HG03439 (cell line): ENCODE data around the gene WASL.
"Not testable (repeated sequence)": the region's sequence is repeated elsewhere in the genome, so short reads cannot be mapped to it uniquely, and the experiment has no call there.

Experiments
- ATAC-seq: cut with Tn5 transposase; IDR thresholded peaks from one replicate; pipeline ENCODE4 v1.9.1; 2021; ENCODE audit warnings: mild to moderate bottlenecking, moderate library complexity; ENCODE audit not compliant: unreplicated experiment

Gene WASL

DNA sequence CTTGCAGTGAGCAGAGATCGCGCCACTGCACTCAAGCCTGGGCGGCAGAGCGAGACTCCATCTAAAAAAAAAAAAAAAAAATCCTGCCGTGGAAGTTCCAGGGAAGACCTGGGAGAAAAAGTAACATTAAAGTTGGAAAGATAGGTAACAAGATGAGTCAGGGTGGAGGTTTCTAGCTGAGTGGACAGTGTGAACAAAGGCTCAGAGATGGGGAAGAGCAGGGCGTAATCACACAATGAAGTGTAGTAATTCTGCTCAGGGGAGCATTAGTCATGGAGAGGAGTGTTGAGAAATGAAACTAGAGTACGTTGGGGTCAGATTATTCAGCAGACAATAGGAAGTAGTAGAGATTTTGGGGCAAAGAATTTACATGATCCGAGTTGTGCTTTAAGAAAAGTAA is 21.6 kb upstream of the WASL start:
- ATAC-seq, result peak; percentile 80

DNA sequence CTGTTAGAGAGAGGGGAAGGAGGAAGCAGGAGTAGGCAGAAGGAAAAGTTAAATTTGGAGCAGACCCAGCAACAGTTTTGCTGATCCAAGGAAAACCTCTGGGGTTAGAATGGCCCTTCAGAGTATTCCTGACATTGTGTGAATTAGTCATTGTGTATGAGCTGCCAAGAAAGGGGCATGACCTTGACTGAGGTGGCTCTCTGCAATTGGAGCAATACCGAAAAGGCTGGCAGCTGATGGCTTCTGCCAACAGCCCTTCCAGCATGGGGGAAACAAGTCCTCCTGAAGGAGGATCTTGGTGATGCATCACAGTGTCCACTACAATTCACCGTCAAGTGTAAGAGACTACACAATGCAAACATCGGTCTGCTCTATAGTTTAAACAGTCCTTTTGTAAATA is 20.6 kb upstream of the WASL start:
- no peak for ATAC-seq

DNA sequence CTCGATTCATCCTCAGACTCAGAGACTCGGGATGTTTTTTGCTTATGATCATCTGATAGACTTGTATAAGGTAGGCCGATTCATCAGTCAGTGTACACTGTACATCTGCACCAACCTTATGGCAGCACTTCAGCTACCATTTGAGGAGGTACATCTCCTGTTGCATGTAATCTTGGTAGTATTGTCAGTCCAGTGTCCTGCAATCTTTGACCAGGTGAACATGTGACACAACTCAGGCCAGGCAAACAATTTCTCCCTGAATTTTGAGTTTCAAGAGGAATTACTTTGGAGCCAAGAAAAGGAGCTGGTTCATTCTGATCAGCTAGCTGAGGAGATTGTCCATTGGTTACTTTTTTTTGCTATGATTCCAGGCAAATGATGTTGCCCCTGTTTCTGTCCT is 19.7 kb upstream of the WASL start:
- no peak for ATAC-seq

DNA sequence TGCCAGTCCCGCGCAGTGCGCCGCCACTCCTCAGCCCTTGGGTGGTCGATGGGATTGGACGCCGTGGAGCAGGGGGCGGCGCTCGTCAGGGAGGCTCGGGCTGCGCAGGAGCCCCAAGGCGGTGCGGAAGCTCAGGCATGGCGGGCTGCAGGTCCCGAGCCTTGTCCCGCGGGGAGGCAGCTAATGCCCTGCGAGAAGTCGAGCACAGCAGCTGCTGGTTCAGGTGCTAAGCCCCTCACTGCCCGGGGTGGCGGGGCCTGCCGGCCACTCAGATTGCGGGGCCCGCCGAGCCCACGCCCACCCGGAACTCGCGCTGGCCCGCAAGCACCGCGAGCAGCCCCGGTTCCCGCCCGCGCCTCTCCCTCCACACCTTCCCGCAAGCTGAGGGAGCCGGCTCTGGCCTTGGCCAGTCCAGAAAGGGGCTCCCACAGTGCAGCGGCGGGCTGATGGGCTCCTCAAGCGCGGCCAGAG is 14.4 kb upstream of the WASL start:
- ATAC-seq, result no peak

DNA sequence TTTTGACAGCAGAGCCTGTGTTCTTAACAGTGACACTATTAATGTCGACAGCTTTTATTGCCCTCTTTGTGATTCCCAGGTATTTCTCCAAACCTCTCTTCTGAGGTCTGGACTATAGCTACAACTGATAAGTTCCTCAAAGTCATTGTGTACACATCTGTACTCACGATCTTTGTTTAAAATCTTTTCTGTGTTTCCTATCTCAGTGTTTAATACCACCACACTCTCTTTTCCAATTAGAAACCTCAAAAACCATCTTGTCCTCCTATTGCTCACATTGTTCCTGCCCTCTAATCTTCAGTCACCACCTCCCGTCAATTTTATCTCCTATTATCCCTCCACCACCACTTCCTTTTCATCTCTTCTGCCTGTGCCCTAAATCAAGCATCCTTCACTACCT is 12.9 kb upstream of the WASL start:
- no peak for ATAC-seq

DNA sequence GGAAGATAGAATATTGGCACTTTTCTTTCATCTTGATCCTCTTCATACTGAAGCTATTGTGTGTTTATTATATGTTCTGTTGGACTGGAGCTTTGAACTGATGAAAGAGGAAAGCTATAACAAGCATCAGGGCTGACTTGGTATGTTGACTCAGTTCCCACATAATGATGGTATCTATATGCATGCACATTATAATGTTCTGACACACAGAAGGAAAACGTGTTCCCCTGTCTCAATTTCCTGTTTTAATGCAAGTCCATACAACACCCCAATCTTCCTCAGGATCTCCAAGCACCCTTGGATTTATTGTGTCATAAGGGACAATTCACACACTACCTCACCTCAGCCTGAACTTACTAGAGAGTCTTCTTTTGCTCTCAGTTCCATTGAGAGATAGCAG is 8.3 kb upstream of the WASL start:
- ATAC-seq, result no peak

DNA sequence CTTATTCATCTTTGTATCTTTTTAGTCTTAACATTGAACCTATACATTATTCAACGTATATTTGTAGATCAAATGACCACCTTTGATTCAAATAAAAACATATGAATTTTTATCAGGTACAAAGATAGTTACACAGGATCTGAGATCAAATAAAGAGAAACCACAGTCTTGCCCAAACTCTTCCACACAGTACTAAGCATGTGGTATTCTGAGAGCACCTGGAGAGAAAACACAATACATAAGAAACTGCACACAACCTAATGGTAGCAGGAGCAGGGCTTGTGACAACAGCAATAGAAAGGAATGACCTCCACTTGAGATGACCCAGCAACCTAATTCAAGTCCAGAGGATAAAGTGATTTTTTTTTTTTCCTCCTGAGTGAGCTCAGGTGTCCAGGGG is 6.5 kb upstream of the WASL start:
- no peak for ATAC-seq

DNA sequence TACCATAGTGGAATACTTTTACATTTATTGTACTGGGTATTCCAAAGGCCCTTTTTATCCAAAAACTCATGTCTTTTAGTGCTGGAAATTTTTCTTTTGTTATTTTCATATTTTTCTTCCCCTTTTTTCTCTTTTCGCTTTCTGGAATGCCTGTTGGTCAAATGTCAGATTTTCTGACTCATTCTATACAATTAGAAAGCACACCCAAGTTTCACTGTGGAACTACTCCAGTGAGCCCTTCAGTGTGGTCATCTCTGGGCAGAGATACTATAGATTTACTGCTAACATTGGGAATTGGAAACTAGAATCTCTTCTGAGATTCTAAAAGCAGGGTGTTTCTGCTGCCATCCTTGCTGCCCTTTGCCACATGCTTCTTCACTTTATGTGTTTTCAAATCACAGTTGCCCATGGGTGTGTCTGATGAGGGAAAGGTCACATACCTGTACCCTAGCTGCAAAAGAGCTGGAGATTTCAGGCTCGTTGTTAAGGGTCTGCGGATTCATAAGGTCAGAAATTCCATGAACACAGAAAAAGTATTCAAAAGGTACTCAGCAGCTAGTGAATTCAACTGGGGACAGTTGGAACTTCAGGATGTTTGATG is 5.6 kb upstream of the WASL start:
- ATAC-seq, result no peak

DNA sequence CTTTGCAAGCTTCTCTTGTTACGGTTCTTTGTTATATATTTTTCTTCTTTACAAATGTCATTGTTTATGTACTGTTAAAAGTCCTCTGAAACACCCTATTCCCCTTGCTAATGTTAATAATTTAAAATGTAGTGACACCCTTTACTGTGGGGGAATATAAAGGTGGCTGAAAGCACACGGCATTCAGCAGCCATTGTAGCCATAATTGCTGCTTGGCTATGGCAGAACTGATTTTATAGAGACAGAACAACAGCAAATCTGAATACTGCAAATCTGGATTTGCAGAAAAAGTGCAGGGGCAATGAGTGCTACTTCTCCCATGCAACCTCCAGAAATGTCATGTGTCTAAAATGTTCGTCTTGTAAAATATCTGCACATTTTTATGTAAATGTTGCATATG is 3.7 kb upstream of the WASL start:
- ATAC-seq, result no peak

DNA sequence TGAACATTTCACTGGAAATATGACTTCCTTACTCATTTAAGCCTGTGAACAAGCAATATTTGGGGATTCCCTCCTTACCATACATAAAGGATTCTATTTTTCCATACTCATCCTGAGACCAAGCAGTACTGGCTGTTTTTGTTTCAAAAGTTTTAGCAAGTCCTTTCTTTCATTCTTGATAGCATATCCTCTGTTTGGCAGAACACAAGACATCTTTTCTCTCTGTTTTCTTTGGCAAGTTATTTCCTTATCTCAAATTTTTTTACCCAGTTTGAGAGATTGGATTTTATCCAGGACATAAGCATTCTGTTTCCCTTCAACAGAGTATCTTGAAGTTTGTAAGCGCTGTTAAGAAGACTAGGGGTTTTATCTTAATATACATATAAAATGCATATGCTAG is 3.0 kb upstream of the WASL start:
- ATAC-seq, result no peak

DNA sequence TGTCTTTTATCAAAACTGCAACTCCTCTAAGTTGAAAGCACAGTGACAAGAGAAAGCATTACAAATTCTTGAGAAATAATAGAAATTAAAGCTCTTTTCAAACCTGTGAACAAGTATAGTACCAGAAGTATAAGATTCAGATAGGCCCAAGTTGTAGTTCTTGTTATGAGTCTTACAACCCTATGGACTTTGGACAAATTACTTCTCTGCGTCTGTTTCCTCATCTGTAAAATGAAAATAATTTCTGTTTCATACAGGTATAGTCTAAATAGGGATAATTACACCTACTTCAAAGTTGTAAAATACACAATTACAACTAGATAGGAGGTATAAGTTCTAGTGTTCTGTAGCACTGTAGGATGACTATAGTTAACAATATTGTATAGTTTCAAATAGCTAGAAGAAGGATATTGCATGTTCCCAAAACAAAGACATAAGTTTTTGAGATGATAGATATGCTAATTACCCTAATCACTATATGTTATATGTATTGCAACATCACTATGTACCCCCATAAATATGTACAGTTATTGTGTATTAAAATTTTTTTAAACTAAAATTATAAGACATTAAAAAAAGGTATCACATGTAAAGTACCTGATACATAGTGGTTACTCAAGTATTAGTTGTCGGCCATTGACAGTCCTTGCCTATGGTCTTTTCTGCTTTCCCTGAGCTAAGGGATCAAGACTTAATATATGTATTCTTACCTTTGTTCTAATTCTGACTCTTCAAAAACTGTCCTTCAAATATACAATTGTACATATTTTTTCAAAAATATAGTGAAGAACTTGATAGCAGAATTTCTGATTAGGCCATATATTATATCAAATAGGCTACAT is 1.8 kb upstream of the WASL start:
- no peak for ATAC-seq

DNA sequence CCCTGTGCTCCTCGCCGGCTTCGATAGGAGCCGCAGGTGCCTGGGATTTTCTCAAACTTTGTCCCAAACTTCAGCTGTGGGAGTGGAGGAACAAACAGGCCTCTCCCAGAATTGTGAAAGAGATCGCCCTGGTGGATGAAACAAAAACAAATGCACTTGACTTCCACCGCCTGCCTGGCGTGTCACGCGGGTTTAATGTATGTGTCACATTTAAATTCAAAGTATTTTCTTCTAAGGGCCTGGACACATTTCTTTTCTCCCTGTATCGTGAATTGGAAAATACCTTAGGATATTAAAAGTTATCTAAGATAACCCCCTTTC is 694 bp upstream of the WASL start:
- peak; percentile 16 for ATAC-seq

DNA sequence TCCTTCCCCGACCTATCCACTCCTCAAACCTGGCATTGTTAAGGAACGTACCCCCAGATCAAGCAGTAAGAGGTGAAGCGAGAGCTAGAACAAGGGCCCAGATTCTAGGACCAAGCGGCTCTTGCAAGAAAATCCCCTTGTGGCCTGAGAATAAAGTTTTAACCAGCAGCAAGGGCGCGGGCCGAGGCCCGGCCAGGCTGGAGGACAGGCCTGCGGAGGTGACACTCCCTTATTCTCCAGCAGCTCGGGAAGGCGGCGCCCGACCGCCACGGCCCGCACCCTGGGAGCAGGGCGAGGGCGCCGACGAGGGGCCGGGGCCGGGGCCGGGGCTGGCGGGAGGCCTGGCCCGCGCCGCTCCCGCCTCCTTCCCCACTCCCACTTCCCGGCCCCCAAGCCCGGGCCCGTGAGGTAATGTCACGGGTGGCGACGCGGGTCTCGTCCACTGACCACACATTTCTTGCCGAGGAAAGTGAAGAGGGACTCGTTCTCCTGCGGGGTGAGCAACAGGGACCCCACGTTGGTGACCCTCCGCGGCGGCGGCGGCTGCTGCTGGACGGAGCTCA is 551 bp downstream of the WASL start:
- ATAC-seq, result peak; percentile 20

DNA sequence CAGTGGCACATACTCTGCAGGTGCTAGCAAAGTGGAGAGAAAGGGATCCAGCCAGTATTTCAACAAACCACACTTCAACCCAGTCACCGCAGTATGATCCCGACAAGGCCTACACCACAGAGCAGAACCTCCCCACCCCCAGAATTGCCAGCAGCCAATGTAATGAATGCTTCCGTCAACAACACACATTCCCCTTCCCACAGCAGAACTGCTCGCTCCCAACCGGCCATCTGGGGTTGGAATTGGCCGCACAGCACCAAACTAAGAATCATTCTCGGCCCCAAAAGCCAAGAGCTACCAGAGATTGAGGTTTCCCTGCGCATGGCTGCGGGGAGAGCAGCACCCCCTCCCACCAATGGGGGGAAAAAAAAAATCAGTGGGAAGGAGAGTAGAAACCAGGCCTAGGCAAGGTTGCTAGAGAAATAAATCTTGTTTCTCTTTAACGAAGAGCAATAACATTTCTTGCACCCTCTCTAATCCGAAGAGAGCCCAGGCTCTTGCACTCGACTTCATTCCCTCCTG is 1.1 kb downstream of the WASL start:
- ATAC-seq, result no peak

DNA sequence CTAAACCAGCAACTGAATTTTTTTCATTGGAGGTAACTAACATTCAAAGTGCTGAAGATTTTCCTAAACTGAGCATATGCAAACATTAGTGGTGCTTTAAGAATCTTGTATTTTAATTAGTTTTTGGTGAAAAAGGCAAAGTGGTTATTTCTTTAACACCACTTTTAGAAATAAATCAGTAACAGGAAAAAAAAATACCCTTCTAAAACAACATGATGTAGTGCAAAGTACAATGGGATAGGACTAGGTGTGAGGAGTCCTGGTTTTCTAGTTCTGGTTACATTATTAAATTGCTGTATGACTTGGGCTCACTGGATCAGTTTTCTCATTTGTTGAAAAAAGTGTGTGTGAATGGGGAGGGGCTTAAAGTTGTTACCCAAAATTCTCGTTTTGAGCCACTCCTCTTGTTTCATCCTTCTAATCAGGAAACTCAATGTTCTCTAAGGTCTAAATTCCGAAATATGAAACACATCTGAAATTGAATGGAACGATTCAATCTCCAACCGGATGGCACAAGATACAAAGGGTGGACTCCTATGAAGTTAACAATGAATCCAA is 1.8 kb downstream of the WASL start:
- ATAC-seq, result no peak

DNA sequence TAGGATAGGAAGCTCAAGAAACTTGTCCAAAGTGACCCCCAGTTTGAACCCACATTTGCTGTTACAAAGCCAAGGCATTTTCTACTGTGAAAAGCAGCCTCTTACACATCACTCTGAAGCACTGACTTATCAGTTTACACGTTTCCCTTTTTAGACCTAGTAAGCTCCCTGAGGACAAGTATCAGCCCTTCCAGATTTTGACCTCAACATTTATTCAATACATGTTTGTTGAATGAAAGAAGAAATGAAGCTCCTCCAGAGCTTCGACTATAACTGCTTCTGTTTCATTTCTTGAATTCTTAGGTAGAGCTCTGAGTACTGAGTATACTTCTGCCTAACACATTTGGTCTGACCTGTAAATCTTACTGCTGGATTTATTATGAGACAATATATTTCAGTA is 2.7 kb downstream of the WASL start:
- ATAC-seq, result no peak

DNA sequence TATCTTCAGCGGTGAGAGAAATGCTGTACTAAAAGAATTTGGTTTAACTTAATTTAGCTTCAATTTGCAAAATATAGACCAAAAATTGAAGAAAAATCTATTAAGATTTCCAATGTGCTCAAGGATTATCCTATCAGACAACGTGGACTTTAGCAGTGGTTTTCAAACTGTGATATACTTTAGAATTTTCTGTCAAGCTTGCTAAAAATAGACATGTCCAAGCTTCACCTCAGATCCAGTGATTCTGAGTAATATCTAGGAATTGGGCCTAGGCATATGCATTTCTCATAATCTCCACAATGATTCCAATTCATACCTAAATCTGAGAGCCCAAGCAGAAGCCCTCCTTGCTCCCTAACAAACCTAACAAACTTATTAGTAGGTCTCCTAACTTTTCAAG is 3.4 kb downstream of the WASL start:
- ATAC-seq, result no peak

DNA sequence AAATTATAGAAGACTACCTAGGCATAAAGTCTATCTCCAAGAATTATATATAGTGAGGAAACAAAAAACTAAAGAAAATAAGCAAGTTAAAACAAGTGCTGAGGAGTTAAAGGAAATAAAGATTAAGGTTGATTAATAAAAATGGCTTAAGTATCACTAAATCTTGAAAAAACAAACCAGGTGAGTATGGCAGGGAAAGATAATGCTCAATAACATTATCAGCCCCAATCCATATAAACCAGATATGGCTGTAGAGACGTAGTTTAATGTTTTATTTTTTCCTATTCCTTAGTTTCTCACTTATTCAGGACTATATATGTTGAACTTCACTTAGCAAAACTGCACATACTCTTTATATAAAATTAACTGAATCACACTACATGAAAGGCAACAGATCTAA is 4.4 kb downstream of the WASL start:
- ATAC-seq, result no peak

DNA sequence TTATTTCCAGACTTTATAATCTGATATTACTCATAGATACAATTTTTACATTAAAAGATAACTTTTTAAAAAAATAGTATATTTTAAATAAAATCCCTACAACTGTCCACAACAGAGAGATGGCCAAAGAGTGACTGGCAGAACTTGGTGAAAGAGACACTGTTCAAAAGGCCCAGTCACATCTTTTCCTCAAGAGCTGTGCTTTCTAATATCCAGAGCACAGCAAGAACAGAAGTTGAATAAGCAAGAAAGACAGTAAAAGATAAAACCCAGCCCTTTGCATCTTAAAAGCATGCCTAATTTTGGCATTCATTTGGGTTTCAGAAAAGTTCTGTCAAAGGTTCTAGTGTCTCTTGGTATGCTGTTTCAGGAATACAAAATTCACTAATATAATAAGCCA is 6.9 kb downstream of the WASL start:
- no peak for ATAC-seq

DNA sequence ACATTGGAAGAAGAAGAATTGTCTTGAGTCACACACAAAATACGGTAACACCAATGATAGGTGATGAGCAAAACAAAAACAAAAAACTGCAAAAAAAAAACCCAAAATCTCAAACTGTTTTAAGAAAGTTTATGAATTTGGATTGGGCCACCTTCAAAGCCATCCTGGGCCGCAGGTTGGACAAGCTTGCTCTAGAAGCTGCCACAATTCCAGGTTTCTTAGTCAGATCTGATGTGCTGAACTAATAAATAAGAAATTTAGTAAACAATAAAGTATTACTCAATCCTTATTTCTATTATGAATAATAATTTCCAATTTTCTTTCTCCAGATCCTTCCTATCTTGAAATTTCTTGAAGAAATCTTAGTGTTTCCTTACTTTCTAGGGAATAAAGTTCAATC is 10.0 kb downstream of the WASL start:
- ATAC-seq, result no peak

DNA sequence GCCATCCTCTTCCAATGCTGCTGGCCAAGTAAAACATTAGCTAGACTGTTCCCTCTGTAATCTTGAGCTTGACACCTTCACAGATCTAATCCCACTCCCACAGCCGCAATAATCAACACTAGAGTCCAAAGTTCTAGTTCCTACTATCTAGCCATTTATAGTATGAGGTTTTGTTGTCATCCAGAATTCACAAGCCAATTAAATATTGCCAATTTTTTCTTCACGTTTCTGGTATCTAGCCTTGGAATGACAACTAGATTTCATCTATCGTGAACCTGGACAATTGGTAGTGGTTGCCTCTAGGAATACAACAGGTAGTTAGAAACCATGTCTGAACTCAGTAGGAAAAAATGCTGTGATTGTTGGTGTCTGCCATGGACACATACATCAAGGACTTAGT is 10.4 kb downstream of the WASL start:
- no peak for ATAC-seq

DNA sequence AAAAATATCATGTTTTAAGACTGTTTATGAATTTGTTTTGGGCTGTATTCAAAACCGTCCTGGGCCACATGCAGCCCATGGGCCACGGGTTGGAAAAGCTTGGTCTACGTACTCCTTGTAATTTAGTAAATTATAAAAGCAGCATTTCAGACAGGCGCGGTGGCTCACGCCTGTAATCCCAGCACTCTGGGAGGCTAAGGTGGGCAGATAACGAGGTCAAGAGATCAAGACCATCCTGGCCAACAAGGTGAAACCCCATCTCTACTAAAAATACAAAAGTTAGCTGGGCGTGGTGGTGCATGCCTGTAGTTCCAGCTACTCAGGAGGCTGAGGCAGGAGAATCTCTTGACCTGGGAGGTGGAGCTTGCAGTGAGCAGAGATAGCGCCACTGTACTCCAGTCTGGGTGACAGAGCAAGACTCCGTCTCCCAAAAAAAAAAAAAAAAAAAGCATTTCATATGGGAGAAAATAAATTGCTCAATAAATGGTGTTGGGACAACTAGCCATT is 11.6 kb downstream of the WASL start:
- ATAC-seq, result not testable (repeated sequence)
